SK-N-SH (cell line): Measurements from ENCODE around the gene MYH15. TPM values are rescaled to one million over a fixed set of nuclear protein-coding genes. Genes with fewer than 3 reads are reported as not detected.

ENCODE experiments used
- CTCF ChIA-PET: fragments of 300-600, 350-600 bp; formaldehyde crosslinking; extraction: SDS; loops from one replicate; lab custom pipeline; 2021; lab: Yijun Ruan, JAX
- POLR2A ChIA-PET: fragments of 350-600 bp; sonication (Branson Sonifier 250); formaldehyde crosslinking; extraction: SDS; loops from one replicate; lab custom pipeline; 2020; ENCODE audit warnings: antibody characterized with exemption, inconsistent platforms; lab: Yijun Ruan, JAX
- DNase-seq: peaks from one replicate; pipeline ENCODE4 v3.0.0; 2012
- H2AFZ ChIP-seq: fragments of 200-600 bp; sonication (generic); 2 replicates; pipeline ENCODE4 v1.8.1; 2016; ENCODE audit warnings: antibody characterized with exemption, mild to moderate bottlenecking, low read depth
- H3F3A ChIP-seq: fragments of 200-600 bp; sonication (generic); replicated peaks from 2 replicates; pipeline ENCODE3; 2016; ENCODE audit warnings: antibody characterized with exemption, mild to moderate bottlenecking; ENCODE audit not compliant: insufficient read depth
- H3K27ac ChIP-seq, 2 experiments: fragments of 200-500 bp in 1 of 2; fragments of 200-600 bp in 1 of 2; sonication (Bioruptor generic) in 1 of 2; sonication (generic), shearing (Covaris generic) in 1 of 2; 2 replicates each; pipeline versions ENCODE4 v1.5.1 to v1.6.1; 2014 to 2016; ENCODE audit warnings: low read depth in 2 of 2, inconsistent platforms in 1 of 2, low read length in 1 of 2, mild to moderate bottlenecking in 1 of 2, mixed read lengths in 1 of 2
- H3K27me3 ChIP-seq: fragments of 200-600 bp; sonication (generic), shearing (Covaris generic); 2 replicates; pipeline ENCODE4 v1.6.1; 2016; ENCODE audit warnings: mixed run types; ENCODE audit not compliant: insufficient read depth
- H3K36me3 ChIP-seq, 2 experiments: fragments of 200-500 bp in 1 of 2; fragments of 200-600 bp in 1 of 2; sonication (Bioruptor generic) in 1 of 2; sonication (generic) in 1 of 2; replicated peaks in 1 of 2; 2 replicates each; pipeline versions ENCODE3 to v1.5.1; 2014 to 2016; ENCODE audit warnings: low read length in 1 of 2, mild to moderate bottlenecking in 1 of 2; ENCODE audit not compliant: insufficient read depth in 2 of 2, control insufficient read depth in 1 of 2
- H3K4me1 ChIP-seq, 2 experiments: fragments of 200-500 bp in 1 of 2; fragments of 200-600 bp in 1 of 2; sonication (Bioruptor generic) in 1 of 2; sonication (generic), shearing (Covaris generic) in 1 of 2; 2 replicates each; pipeline versions ENCODE4 v1.5.1 to v1.6.1; 2014 to 2016; ENCODE audit warnings: low read depth in 1 of 2, low read length in 1 of 2, mixed run types in 1 of 2; ENCODE audit not compliant: insufficient read depth in 2 of 2, control insufficient read depth in 1 of 2
- H3K4me2 ChIP-seq: fragments of 200-600 bp; sonication (generic), shearing (Covaris generic); 2 replicates; pipeline ENCODE4 v1.6.1; 2017; ENCODE audit warnings: mixed run types
- H3K4me3 ChIP-seq, 2 experiments: fragments of 200-500 bp in 1 of 2; fragments of 200-600 bp in 1 of 2; sonication (Bioruptor generic) in 1 of 2; sonication (generic), shearing (Covaris generic) in 1 of 2; 2 replicates each; pipeline versions ENCODE4 v1.5.1 to v1.8.1; 2014 to 2016; ENCODE audit warnings: low read depth in 2 of 2, inconsistent platforms in 1 of 2, low read length in 1 of 2, mild to moderate bottlenecking in 1 of 2, mixed read lengths in 1 of 2, moderate library complexity in 1 of 2
- H3K79me2 ChIP-seq: fragments of 200-600 bp; sonication (generic); 2 replicates; pipeline ENCODE4 v1.8.1; 2017; ENCODE audit warnings: mild to moderate bottlenecking; ENCODE audit not compliant: insufficient read depth
- H3K9ac ChIP-seq: fragments of 200-600 bp; sonication (generic); 2 replicates; pipeline ENCODE4 v1.6.1; 2017; ENCODE audit warnings: mixed run types
- H3K9me2 ChIP-seq: fragments of 200-600 bp; sonication (generic); 2 replicates; pipeline ENCODE4 v1.6.1; 2017; ENCODE audit warnings: mixed run types
- H3K9me3 ChIP-seq: fragments of 200-600 bp; sonication (generic); 2 replicates; pipeline ENCODE4 v1.6.1; 2017; ENCODE audit warnings: mixed run types, mild to moderate bottlenecking, moderate library complexity
- H4K20me1 ChIP-seq: fragments of 200-600 bp; sonication (generic); 2 replicates; pipeline ENCODE4 v1.6.1; 2017; ENCODE audit warnings: mild to moderate bottlenecking, mixed run types; ENCODE audit not compliant: insufficient read depth
- CHD2 ChIP-seq: fragments of 150-350 bp; IDR thresholded peaks from 2 replicates; pipeline ENCODE4 v1.6.1; 2018; ENCODE audit warnings: low read length; ENCODE audit not compliant: partially characterized antibody
- ELF1 ChIP-seq: IDR thresholded peaks from 2 replicates; pipeline ENCODE4 v1.4.0; 2012
- EZH2phosphoT487 ChIP-seq: fragments of 200-600 bp; sonication (generic); IDR thresholded peaks from 2 replicates; pipeline ENCODE4 v1.6.1; 2017; ENCODE audit warnings: low read depth, mixed run types, mild to moderate bottlenecking, antibody characterized with exemption, moderate library complexity, borderline replicate concordance
- FOSL2 ChIP-seq: IDR thresholded peaks from 2 replicates; pipeline ENCODE4 v1.4.0; 2012; ENCODE audit warnings: low read depth, mild to moderate bottlenecking, moderate library complexity, borderline replicate concordance
- GABPA ChIP-seq: IDR thresholded peaks from 2 replicates; pipeline ENCODE4 v1.4.0; 2012; ENCODE audit warnings: low read depth, mild to moderate bottlenecking
- GATA2 ChIP-seq: sonication (generic); formaldehyde crosslinking; IDR thresholded peaks from 2 replicates; pipeline ENCODE4 v1.5.0; 2020; ENCODE audit warnings: mild to moderate bottlenecking, missing genetic modification reagents
- MEF2A ChIP-seq: IDR thresholded peaks from 2 replicates; pipeline ENCODE4 v1.4.0; 2012; ENCODE audit warnings: low read depth, borderline replicate concordance
- MXI1 ChIP-seq: IDR thresholded peaks from 2 replicates; pipeline ENCODE4 v1.6.1; 2012; ENCODE audit warnings: mild to moderate bottlenecking, low read depth, low read length, improper control_type of control experiment
- NFIC ChIP-seq: IDR thresholded peaks from 2 replicates; pipeline ENCODE4 v1.4.0; 2012; ENCODE audit warnings: borderline replicate concordance
- RAD21 ChIP-seq: IDR thresholded peaks from 2 replicates; pipeline ENCODE4 v1.6.1; 2012; ENCODE audit warnings: mild to moderate bottlenecking, low read length
- RCOR1 ChIP-seq: fragments of 150-350 bp; IDR thresholded peaks from 2 replicates; pipeline ENCODE4 v1.6.1; 2017; ENCODE audit warnings: antibody characterized with exemption, low read length
- RFX5 ChIP-seq: IDR thresholded peaks from 2 replicates; pipeline ENCODE4 v1.6.1; 2012; ENCODE audit warnings: mild to moderate bottlenecking, improper control_type of control experiment, low read length
- TAF1 ChIP-seq: IDR thresholded peaks from 2 replicates; pipeline ENCODE4 v1.6.1; 2012; ENCODE audit warnings: low read depth, mild to moderate bottlenecking, low read length, moderate library complexity, borderline replicate concordance
- TEAD4 ChIP-seq: IDR thresholded peaks from 2 replicates; pipeline ENCODE4 v1.4.0; 2012; ENCODE audit warnings: mild to moderate bottlenecking, borderline replicate concordance; ENCODE audit not compliant: insufficient read depth
- WGBS: methylation state at CpG from one replicate; pipeline ENCODE4 v1.1.6; 2017; ENCODE audit warnings: low lambda C conversion rate; 5-methylcytosine and 5-hydroxymethylcytosine counted together
- polyA plus RNA-seq, 3 experiments: library from polyadenylated mRNA; depleted of rRNA; stranded (reverse); fragments of >200 nt; gene quantifications; 2 replicates each; pipeline ENCODE4 v1.2.3, GENCODE V29; 2012
- TF ChIP-seq, protein P1 (sequence below): IDR thresholded peaks from 2 replicates; pipeline ENCODE4 v1.4.0; 2012; ENCODE audit warnings: low read depth, borderline replicate concordance
- TF ChIP-seq, protein P2 (sequence below): fragments of 150-350 bp; IDR thresholded peaks from 2 replicates; pipeline ENCODE4 v1.6.1; 2017; ENCODE audit warnings: antibody characterized with exemption, low read length, low read depth, borderline replicate concordance
- TF ChIP-seq, protein P3 (sequence below): IDR thresholded peaks from 2 replicates; pipeline ENCODE4 v1.4.0; 2012; ENCODE audit warnings: low read depth, borderline replicate concordance

Gene MYH15
- polyA plus RNA-seq, 1 of the 3 experiments (the other 2 are of a cell fraction): 2.1 TPM

DNA sequence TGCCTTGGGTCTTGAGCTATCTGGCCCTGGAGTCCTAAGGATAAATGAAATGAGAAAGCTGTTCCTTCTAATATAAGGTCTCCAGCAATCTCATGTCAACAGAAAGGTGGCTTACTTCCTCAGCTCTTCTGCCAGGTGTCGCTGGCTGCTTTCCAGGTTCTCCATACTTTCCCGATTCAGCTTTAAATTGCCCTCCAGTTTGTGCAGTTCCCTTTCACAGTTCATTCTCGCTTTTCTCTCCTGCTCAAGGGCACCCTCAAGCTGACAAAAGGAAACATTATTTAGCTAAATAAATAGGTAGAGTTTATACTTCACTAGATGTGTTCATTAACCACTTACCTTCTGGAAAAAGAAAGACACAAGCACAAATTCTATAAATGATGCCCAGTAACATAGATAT is 73.0 kb downstream of the MYH15 start:
- Histone ChIP-seq H3F3A (no peaks in the 10 kb centered on the region), H3K4me2 (no peak overlapping the region), H2AFZ (no peak overlapping the region), H4K20me1 (no peaks in the 10 kb centered on the region), H3K27me3 (no peaks in the 10 kb centered on the region), H3K4me1 (peaks cover 13 to 23% of the 10 kb centered on the region in 2 experiments; a peak in 3 of 4 replicates), H3K9me2 (no peaks in the 10 kb centered on the region)
- CTCF ChIA-PET: interaction anchor here (0.7 to 1.6 kb wide), 7 partner anchors 23 to 794 kb away, joined by 3 to 4 read pairs (median 3); no protein-coding TSS in a partner anchor
- WGBS: 82% methylated on average over 3 of the region's 3 CpGs
- DNase-seq: no peak
- TF ChIP-seq, protein P1, sequence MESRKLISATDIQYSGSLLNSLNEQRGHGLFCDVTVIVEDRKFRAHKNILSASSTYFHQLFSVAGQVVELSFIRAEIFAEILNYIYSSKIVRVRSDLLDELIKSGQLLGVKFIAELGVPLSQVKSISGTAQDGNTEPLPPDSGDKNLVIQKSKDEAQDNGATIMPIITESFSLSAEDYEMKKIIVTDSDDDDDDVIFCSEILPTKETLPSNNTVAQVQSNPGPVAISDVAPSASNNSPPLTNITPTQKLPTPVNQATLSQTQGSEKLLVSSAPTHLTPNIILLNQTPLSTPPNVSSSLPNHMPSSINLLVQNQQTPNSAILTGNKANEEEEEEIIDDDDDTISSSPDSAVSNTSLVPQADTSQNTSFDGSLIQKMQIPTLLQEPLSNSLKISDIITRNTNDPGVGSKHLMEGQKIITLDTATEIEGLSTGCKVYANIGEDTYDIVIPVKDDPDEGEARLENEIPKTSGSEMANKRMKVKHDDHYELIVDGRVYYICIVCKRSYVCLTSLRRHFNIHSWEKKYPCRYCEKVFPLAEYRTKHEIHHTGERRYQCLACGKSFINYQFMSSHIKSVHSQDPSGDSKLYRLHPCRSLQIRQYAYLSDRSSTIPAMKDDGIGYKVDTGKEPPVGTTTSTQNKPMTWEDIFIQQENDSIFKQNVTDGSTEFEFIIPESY: no peak
- TF ChIP-seq GATA2 (CRISPR knock-in tag) (no peak), TAF1 (no peak), CHD2 (no peak), RFX5 (no peak), GABPA (no peak), MEF2A (no peak), NFIC (no peak), TEAD4 (no peak), RCOR1 (no peak), MXI1 (no peak), EZH2phosphoT487 (no peak), FOSL2 (no peak), RAD21 (no peak), ELF1 (no peak)
- TF ChIP-seq, protein P2, sequence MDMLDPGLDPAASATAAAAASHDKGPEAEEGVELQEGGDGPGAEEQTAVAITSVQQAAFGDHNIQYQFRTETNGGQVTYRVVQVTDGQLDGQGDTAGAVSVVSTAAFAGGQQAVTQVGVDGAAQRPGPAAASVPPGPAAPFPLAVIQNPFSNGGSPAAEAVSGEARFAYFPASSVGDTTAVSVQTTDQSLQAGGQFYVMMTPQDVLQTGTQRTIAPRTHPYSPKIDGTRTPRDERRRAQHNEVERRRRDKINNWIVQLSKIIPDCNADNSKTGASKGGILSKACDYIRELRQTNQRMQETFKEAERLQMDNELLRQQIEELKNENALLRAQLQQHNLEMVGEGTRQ: no peak
- TF ChIP-seq, protein P3, sequence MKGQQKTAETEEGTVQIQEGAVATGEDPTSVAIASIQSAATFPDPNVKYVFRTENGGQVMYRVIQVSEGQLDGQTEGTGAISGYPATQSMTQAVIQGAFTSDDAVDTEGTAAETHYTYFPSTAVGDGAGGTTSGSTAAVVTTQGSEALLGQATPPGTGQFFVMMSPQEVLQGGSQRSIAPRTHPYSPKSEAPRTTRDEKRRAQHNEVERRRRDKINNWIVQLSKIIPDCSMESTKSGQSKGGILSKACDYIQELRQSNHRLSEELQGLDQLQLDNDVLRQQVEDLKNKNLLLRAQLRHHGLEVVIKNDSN: no peak
- TF ChIP-seq, all 33 proteins: peak for 0
- Histone ChIP-seq H3K36me3 (peaks cover 0 to 4% of the 10 kb centered on the region in 2 experiments), H3K27ac (no peak overlapping the region), H3K4me3 (no peak overlapping the region), H3K9me3 (no peaks in the 10 kb centered on the region), H3K9ac (no peak overlapping the region), H3K79me2 (no peaks in the 10 kb centered on the region)
- POLR2A ChIA-PET: interaction anchor here (0.6 kb wide), 1 partner anchor 462 kb away, joined by 3 read pairs; no protein-coding TSS in a partner anchor
